Right kidney (tissue), 9 donors: ENCODE measurements around the gene POU4F1.

ENCODE experiments used
- DNase-seq: peaks from one replicate; pipeline ENCODE4 v3.0.0-alpha.2; 2016
- long read RNA-seq, 8 donors: transcript quantifications; one replicate each; lab custom pipeline, GENCODE V29; 2026

Gene POU4F1, protein sequence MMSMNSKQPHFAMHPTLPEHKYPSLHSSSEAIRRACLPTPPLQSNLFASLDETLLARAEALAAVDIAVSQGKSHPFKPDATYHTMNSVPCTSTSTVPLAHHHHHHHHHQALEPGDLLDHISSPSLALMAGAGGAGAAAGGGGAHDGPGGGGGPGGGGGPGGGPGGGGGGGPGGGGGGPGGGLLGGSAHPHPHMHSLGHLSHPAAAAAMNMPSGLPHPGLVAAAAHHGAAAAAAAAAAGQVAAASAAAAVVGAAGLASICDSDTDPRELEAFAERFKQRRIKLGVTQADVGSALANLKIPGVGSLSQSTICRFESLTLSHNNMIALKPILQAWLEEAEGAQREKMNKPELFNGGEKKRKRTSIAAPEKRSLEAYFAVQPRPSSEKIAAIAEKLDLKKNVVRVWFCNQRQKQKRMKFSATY
- long read RNA-seq, donor 1 = 0 reads
- long read RNA-seq, donor 2 = 0 reads
- long read RNA-seq, donor 3 = 0 reads
- long read RNA-seq, donor 4 = 0 reads
- long read RNA-seq, donor 5 = 0 reads
- long read RNA-seq, donor 6 = 0 reads
- long read RNA-seq, donor 7 = 0 reads
- long read RNA-seq, donor 8 = 0 reads

DNA sequence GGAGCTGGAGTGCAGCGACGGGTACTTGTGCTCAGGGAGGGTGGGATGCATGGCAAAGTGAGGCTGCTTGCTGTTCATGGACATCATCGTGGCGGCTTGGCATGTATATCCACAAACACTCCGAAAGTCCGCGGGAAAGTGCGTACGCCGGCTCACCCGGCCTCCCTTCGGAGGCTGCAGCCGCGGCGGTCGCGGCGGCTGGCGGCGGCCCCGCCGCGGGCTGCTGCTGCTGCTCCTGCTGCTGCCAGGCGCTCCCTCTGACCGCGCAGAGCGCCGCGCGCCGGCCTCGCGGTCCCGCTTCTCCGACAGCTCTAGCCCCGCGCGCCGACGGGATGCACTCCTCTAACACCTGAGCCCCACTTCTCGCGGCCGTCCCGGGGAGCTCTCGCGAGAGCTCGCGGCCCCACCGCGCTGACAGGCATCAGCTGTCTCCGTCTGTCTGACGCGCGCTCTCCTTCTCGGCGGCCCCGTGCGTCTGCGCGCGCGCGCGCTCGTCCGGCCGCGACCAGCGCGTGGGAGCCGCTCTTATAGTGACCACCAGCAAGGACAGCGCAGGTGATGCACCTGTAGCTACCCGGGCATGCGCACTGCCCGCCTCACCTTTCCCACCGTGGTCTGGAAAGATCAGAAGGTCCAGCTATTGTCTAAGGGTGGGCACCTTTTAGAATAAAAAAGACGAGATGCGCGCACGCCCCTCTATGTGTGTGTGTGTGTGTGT is at the start of gene POU4F1:
Gene POU4F1, minus strand, starts transcription at position 313 of the 718 bp plus-strand sequence. Its CDS starts 226 bp downstream, at position 87.
- peak; percentile 88 for DNase-seq

DNA sequence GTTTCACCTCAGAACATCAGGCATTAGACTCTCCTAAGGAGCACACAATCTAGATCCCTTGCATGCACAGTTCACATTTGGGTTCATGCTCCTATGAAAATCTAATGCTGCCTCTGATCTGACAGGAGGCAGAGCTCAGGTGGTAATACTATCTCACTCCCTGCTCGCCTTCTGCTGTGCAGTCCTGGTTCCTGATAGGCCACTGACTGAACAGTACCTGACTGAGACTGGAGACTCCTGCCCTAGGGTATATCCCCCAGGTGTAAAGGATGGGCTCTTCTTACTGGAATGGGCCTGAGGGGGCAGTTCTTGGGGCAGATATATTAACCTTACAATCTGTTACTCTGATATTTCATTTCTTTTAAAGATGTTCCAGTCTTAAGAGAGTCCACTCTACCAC is 49.3 kb upstream of the POU4F1 start:
- DNase-seq = no peak

DNA sequence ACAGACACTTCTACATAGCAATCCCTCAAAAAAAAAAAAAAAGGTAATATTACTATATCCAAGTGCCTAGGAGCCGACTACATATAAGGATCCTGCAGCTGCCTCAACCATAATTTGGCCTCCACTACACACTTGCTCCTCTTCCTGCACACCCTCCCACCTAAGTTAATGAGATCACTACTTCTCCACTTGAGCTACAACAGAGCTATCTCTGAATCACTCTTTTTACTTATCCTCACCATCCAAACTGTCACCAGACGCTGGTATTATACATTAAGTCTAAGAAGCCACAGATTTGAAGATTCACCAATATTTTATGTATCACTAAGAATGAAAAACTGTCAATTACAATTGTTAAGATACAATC is 47.3 kb upstream of the POU4F1 start:
- DNase-seq = no peak

DNA sequence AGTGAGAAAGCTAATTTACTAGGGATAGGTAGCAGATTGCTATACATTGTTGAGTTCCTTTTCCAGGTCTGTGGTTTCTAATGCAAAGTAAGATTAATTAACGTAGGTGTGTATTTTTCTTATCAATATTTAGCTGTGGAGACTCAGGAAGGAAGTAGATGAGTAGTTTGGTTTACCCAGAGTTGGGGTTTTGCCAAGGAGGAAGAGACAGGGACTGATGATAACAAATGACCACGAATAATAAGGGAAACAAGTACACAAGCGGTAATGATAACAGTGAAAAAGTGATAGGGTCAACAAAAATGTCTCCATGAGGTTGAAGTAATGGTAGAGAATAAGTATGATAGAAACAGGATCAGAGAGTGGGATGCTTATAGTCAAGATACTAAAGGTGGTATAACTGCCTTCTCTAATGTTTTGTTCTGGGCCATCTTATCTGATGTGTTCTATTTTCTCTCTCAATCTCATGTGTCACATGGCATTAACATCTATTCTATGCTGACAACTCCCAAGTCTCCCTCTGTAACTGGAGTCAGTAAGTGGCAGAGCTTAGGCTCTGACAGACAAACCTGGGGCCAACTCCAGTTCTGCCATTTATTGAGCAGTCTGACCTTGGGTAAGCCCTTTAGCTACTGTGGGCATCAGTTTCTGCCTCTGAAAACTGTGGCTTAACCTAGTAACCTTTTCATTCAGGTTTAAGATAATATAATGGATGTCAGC is 46.8 kb upstream of the POU4F1 start:
- DNase-seq = no peak

DNA sequence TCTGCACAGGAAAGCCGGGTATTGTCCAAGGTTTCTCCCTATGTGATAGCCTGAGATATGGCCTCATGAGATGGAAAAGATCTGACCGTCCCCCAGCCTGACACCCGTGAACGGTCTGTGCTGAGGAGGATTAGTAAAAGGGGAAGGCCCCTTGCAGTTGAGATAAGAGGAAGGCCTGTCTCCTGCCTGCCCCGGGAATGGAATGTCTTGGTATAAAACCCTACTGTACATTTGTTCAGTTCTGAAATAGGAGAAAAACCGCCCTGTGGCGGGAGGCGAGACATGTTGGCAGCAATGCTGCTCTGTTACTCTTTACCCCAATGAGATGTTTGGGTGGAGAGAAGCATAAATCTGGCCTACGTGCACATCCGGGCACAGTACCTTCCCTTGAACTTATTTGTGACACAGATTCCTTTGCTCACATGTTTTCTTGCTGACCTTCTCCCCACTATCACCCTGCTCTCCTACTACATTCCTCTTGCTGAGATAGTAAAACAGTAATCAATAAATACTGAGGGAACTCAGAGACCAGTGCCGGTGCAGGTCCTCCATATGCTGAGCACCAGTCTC is 43.8 kb upstream of the POU4F1 start:
- DNase-seq = peak; percentile 5

DNA sequence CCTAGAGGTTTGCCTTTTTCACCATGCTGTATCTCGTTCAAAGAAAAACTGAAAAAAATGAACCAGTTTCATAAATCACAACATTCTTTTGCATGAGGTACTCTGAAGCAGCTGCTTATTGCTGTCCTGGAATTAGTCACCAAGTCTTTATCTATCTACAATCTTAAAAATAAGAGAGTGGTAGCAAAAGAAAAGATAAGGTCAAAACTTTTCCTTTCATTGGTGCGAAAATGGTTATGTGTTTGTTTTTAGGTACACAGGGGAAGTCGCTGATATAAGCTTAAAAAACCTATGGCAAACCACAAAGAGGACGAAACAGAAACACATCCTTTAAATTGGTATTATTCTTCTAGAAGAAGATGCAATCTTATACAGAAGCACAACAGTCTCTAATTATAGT is 34.9 kb upstream of the POU4F1 start:
- DNase-seq = no peak

DNA sequence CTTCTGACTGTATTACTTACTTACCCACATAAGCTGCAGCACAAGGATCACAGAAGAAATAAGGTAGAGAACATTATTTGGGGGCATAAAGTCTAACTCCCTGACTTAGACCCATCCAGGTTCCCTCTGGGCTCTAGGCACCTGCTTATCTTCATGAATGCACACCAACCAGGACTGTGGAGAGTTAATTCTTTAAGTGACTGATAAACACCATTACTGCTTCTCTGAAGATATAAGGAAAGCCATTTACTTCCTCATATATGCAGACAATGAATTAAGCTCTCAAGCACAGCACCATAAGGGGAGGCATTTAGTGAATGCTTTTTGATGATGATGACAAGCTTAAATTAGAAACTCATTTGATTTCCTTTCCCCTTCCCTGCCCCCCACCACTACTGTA is 33.1 kb upstream of the POU4F1 start:
- no peak for DNase-seq

DNA sequence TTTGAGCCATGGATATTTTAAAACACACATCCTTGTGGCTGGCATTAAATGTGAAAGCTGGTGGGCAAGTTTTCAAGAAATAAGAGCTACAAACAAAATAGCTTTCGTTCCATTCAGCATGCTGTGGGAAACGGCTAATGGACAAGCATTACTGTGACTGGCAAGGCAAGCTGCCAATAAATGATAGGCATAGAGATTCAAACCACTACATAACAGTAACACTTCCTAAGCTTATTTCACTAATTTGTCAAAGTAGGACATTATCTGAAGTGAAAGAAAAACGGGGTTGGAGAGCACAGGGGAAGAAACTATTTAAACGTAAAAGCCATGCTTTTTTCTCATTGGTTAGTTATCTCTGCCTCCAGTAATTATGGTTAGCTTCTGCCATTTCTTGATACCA is 29.6 kb upstream of the POU4F1 start:
- no peak for DNase-seq

DNA sequence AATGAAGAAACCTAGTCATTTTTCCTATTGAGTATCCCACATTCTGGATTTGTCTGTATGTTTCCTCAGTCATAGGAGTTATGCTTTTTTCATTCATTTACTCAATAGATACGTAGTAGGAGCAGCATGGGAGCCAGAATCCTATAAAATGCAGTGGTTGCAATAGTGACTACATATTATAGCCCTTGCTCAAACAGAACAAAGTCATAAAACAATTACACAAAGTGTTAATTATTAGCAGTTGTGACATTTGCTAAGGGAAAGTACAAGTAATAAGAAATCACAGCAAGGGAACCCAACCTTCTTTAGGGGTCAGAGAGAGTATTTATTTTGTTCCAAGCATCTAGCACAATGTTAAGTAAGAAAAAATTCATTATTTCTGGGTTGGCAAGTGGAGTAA is 27.7 kb upstream of the POU4F1 start:
- no peak for DNase-seq

DNA sequence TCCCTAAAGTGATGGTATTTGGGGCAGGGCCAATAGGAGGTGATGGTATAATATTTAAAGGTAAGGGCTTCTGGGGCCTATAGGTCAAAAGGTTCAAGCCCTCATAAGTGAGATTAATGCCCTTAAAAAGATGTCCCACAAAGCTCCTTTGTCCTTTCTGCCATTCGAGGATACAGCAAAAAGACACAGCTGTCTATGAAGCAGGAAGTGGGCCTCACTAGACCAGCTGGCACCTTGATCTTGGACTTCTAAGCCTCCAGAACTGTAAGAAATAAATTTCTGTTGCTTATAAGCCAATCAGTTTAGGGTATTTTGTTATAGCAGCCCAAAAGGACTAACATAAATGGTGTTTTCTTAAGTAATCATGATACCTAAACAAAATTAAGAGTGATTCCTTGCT is 27.2 kb upstream of the POU4F1 start:
- DNase-seq = no peak

DNA sequence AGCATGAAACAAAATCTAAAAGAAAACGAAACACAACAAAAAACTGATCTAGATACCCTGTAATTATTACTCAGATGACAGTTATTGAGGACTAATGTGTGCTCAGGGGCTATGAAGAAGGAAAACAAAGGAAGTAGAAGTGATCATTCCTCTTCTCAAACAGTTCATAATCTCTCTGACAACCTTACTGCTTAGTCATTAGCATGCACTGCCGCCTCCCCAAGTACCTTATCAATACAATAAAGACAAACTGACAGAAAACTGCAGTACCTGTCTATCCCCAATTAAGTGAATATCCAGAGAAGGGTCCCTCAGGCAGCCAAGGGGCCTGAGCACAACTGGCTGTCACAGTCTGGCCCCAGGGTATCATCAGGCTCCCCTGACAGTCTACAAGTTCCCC is 22.0 kb upstream of the POU4F1 start:
- DNase-seq = no peak

DNA sequence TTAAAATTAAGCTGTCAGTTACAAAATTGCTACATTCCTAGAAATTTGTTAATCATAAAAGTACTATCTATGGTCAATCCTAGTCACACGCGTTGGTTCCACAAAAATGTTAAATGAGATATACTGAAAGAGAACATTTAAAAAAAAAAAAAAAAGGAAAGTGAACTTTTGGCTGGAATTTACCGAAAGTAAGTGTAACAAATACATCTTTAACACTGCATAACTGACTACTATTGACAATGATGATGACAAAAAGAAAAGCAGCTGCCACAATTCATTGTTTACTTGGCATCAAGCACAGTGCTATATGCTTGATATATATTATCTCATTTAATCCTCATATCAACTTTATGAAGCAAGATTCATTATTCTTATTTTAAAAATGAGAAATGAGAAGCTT is 19.8 kb upstream of the POU4F1 start:
- DNase-seq = no peak

DNA sequence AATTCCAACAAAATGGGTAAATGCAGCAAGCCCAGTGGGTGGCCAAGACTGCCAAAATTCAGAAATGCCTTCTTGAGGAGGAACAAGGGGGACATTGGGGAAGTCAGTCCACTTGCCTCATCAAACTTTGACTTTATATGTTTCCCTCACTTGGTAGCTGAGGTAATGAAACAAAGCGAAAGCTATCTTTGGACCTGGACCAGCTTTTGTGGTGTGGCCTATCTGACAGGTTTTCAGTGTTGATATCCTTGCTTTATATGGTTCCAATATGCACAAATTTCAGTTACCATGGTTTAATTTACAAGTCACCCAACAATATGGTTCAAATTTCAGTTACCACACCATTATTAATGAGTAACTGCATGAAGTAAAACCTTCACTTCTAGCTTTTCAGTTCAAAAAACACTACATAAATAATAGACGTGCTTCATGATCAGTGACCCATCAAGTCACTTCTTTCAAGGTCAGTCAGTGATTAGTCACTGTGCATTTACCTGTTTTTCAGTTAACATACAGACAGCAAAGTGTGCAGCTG is 17.7 kb upstream of the POU4F1 start:
- DNase-seq = no peak

DNA sequence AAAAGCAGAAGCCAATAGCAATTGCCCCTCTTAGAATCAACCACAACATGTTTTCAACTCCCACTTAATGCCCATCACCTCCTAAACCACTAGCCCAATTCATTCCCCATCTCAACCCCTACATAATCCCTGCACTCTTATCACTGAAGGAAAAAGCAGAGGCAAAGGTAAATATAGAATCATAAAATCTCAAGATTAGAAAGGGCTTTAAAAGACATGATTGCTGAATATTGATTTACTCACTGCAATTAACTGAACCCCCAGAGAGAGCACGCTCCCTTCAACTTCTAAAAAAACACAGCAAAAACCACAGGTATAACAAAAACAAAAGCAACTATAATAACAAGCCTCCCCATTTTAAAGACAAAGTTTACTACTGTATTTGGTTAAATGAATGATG is 15.1 kb upstream of the POU4F1 start:
- DNase-seq = no peak

DNA sequence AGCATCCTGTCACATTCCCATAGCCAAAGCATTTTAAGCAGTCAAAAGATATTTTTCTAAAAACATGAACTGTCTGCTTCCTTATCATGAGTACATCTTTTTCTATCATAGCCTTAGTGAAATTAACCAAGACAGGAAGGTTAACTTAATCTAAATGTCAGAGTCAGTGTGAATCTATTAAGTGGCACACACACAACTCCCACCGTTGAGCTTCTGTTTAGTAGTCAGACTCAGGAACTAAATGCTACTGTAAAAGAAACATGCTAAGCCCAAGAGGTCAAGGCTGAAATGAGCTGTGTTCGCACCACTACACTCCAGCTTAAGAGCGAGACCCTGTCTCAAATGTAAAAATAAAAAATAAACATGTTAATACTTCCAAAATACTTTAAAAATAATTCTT is 7.7 kb upstream of the POU4F1 start:
- DNase-seq = no peak

DNA sequence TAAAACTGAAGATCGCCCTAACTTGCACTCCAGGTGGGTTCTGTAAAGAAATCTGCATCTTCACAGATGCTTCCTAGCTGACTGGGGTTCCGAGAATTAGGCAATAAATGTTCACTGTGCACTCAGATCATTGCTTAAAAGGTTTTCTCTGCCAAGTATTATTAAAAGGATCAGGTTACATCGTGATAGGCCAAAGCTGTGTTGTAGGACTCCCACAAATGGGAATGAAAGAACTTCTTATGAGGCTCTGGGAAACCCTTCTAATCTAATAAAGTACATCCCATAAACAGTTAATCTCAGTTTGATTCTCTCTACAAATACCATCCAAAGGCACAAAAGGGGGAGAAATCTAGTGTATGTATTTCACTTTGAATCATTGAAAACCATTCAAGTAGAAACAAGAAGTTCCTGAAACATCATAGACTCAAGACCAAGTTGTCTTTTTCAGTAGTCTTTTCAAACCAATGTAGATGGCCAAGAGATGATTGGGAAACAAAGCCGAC is 7.1 kb upstream of the POU4F1 start:
- DNase-seq = no peak

DNA sequence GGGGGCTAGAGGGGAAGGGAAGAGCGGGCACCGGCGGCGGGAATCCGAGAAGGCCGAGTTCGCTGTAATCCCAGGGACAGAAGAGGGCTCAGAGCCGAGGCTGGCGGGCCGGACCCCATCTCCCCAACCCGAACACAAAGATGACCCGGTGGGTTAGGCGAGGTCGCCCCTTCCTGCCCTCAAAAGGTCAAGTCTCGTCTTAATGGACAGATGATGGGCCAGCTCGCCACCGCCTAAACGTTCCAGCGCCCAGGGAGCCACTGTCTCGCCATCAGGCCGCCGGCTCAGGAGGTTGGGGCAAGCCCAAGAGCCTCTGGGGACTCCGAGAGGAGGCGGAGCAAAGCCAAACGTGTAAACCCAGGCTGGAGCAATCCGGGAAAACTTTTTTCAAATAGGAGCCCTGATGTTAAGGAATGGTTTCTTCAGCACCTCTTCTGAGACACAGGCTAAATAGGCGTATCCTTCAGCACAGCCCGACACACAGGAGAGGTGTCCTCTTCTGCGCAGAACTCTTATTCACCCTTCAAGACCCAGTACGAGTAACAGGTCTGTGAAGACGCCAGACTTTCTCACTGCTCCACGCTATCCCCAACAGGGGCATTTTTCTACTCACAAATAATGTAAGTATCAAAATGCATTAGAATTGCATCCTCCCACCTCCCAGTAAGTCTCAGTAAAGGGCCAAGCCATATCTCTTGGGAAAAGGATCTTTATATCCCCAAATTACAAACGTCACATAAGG is 6.3 kb upstream of the POU4F1 start:
- peak; percentile 61 for DNase-seq

DNA sequence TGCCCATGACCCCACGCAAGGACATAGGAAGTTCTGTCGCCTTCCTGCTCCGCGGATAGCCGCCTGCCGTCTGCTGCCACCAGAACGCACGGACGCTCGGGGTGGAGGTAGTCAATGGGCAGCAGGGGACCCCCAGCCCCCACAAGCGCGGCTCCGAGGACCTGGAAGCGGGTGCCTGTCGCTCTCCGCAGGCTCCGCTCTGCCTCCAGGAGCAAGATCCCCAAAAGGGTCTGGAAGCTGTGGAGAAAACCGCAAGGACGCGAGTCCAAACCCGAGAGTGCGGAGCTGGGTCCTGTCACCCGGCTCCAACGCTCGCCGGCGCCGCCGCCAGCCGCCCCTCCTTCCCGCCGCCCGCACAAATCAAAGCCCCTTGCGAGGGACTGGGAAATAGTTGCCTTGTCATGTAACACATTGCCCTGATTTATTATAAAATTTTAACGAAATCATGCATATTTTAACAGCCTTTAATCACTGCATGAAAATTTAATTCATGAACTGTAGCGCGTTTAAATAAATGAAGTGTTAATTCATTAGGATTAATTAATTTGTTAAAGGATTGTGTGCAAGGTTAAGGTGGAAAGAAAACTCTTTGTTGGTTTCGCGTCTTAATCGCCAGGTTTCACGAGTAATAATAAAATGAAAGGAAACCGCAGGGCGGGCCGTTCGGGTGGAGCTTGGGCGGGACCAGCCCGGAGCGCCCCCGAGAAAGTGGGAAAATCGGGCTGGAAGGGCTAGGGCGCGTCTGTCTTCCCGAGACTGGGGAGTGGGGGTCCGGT is 5.5 kb upstream of the POU4F1 start:
- DNase-seq = peak; percentile 70

DNA sequence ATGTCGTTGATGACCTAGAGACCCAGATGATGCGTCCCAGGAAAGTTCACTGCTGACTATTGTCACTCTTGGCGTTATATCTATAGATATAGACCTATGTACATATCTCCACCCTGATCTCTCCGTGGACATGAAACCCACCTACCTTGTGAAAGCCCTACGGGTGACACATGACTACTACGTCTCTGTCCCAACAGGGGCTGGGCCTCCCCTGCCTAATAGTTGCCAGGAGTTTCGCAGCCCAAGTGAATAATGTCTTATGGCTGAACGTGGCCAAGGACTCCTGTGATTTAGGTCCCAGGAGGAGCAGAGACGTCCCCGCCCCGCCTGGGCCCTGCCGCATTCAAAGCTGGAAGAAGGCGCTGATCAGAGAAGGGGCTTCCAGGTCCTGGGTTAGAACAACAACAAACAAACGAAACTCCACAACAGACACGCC is 4.9 kb upstream of the POU4F1 start:
- no peak for DNase-seq
